Islet of Langerhans (tissue), 1 donor: ENCODE measurements around the gene TMEM222.

Source experiments
- FAIRE-seq: peaks from one replicate; lab custom pipeline; 2011; peaks lifted over from hg19 to GRCh38; lab: Jason Lieb, UNC

The TMEM222 gene

GRCh38 chr1:27359822-27360158 lies 37.8 kb downstream of the TMEM222 start:
- no peak for FAIRE-seq

GRCh38 chr1:27360159-27361043 lies 38.4 kb downstream of the TMEM222 start:
- no peak for FAIRE-seq

DNA sequence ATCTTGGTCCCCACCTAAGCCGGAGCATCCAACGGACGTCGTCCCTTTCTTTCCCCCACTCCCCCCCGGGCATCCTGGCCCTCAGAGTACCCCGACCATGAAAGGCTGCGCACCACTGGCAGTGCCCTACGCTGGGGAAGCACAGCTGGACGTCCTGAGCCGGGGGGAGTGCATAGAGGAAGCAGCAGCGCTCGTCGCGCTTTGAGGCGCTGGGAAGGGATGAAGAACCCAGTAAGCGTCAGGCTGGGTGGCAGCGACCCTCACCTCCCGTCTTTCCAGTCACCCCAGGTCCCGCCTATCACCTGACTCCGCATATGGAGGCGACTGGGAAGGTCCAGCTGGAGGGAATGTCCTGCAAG lies 39.1 kb downstream of the TMEM222 start:
- FAIRE-seq: no peak

DNA sequence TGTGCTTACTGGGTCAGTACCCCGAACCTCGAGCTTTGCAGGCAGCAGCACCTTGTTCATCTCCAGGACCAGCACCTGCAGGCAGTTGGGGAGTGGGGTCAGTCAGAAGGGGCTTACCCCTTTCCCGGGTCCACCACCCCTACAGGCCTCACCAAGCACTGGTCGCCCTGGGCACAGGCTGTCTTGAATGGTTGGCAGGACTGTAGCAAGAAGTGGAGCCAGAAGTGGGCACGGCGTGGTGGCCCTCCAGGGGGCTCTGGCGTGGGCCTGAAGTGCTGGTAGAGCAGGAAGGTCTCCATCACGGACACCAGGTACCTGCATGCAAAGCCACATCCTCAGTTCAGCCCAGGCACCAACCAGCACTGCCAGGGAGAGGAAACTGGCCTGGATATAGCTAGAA lies 39.6 kb downstream of the TMEM222 start:
- FAIRE-seq: no peak

GRCh38 chr1:27363766-27364695 lies 42.1 kb downstream of the TMEM222 start:
- FAIRE-seq: no peak

GRCh38 chr1:27364696-27365371 lies 42.9 kb downstream of the TMEM222 start:
- FAIRE-seq: no peak

DNA sequence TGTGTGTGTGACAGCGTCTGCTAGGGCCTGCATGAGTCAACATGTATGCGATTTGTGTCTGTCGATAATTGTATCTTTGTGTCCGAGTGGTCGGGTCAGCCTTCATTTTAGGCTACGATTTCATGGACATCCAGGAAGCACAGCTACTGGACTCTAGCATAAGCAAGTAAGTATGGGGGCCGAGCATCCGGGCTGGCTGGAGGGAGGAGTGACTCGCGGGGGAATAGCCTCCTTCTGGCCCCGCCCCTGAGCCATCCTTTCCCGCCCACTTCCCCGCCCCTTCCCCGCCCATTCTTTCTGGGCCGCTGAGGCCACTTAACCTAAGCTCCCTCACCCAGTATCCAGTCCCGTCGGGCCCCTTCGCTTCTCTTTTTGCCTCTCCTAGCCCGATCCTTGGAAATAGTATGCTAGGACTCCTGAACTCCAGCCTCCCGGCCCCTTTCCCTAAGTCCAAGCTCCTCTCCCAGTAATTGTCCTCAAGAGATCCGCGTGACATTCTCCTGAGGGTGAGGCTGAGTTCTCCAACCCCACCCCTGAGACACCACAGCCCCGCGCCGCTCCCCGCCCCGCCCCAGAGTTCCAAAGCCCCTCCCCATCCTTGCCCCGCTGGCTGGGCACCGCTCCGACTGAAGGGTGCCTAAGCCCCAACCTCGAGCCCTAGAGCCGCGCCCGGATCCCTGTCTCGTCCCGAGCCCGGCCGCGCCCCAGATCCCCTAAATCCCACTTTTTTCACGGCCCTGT lies 43.6 kb downstream of the TMEM222 start:
- no peak for FAIRE-seq

- no peak for FAIRE-seq
Measured at GRCh38 chr1:27366113-27366410, 44.1 kb downstream of the TMEM222 start.

DNA sequence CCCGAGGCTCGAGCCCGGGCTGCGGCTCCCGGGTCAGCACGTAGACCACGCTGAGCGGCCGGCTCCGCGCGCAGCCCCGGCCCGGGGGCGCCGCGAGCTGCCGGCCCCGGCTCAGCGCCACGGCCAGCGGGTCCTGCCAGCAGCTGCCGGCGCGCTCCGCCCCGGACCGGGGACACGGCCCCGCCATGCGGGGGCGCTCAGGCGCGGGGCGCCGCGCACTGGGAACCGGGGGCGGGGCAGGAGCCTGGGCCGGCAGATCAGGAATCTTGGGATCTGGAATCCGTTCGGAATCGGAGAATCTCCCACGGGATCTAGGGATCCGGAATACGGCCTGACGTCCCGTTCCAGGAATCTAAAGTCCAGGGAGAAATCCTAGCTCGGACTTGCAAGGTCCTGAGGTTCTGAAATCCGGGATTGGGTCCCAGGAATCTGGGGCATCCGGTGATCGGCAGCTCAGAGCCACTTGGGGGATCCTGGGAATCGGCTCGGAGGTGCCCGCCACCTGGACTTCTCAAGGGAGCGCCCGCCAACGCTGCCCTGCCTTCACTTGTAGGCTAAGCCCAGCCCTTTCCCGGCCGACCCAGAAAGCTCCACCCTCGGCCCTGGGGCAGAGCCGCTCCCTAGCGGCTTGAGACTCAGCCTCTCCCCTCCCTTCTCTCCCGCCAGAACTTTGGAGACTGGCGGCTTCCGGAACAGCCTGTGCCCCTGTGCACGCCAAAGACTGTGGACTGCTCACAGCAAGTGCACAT lies 44.6 kb downstream of the TMEM222 start, which contains the start of gene MAP3K6:
Gene MAP3K6, minus strand, starts transcription at position 551 of the 749 bp plus-strand sequence. Its CDS starts 364 bp downstream, at position 187.
- FAIRE-seq: no peak

DNA sequence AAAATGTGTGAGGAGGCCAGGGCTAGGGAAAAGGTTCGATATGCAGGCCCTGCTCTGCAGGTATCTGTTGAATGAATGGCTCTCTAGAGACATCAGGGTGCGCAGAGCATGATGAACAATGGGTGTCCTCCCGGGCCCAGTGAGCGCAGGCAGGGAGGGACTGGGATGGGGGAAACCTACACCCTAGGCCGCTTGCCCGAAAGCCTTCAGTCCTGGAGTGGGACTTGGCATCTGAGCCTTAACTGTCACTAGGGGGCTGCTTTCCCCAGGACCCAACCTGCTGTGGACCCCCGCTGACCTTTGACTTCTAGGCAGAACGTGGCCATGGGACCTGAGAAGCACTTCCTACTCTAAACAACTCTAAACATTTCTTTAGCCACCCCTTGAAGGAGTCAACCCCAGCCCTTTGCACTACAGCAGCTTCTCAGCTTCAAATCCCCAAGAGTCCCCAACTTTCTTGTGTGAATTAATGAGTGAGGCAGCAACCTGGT lies 45.2 kb downstream of the TMEM222 start:
- no peak for FAIRE-seq

DNA sequence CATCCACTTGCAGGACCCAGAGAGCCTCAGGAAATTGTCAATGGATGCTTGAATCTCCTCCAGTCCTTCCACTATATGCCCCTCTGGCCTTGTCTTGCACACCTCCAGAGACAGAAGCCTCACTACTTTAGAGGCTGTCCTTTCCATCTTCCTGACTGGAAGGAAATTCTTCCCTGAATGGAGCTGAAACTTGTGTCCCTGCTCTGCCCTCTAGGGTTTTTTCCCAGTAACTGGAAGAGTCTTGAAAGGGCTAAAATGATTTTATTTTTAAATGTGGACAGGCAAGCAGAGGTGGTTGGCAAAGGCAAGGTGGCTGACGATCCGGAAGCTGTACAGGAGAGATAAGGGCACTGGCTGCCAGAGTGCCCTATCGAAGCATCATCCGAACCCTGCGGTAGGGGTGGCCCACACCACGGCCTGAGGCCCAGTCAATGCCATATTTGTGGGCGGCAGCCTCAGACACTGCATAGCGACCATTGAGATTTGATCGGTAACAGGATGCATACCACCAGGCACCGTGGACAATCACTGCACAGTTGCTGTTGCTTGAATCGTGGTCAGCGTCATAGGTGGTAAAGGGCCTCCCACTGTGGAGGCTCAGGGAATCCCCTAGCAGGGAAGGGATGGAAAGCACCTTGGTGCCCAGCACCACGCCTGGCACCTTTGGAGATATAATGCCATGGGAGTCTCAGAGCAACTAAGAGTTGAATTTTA lies 47.1 kb downstream of the TMEM222 start:
- FAIRE-seq: no peak

- FAIRE-seq: no peak
Measured at GRCh38 chr1:27372022-27372807, 50.3 kb downstream of the TMEM222 start.

- FAIRE-seq: no peak
Measured at GRCh38 chr1:27372808-27373690, 51.1 kb downstream of the TMEM222 start.

DNA sequence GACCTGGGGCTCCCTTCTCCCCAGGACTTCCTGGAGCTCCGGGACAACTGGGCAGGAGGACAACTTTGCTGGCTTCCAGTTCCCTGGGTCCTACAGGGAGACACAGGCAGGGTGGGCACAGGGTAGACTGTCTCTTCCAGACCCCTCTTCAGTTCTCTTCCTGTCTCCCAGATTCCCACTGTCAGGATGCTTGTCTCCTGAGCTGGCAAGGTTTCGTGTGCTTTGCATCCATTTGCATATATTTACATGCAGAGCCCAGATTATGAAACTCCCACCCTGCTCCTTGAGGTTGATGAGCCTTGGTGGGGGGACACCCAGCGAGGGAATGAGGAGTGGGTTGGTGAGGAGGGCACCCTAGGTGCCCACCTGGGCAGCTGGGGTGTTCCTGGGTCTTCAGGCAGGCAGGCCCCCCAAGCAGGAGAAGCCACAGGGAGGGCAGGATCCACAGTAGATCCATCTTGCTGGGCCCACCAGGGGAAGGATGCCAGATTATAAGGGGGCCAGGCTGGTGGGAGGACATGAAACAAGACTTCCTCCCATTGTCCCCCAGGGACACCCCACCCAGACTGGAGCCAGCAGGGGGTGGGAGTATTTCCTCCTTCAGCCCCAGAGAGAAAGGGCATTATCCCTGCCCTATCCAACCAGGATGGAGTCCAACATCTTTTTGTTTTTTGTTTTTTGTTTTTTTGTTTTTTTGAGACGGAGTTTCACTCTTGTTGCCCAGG lies 52.6 kb downstream of the TMEM222 start, which contains the start of gene FCN3:
Gene FCN3, minus strand, starts transcription at position 463 of the 725 bp plus-strand sequence. Its CDS starts 6 bp downstream, at position 457.
- no peak for FAIRE-seq

DNA sequence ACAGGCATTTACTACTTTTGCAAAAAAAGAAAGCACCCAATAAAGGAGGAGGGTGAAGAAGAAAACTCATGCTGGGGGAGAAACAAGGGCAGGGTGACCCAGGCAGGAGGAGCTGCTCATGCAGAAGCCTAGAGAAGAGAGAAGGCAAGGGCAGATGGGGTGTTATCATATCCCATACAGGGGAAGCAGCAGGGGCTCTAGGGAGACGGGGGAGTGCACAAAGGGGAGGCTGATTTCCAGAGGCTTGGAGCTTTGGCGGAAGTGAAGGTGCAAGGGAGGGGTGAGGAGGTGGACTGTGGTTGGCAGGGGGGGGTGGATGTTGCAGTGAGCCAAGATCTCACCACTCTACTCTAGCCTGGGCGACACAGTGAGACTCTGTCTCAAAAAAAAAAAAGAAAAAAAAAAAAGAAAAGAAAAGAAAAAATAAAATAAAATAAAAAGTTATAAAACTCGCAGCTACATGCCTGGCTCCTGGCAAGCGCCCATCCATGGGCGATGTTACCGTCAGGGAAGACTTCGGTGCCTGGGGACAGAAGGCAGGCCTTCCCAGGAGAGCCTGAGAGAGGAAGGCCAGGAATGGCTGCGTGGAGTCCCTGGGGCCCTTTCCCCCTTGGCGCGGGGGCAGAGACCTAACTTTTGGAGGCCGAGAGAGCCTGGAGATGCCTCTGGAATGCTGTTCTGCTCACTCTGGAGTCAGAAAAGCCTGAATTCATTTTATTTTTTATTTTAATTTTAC lies 56.0 kb downstream of the TMEM222 start:
- no peak for FAIRE-seq

GRCh38 chr1:27379564-27380122 lies 57.7 kb downstream of the TMEM222 start:
- no peak for FAIRE-seq

DNA sequence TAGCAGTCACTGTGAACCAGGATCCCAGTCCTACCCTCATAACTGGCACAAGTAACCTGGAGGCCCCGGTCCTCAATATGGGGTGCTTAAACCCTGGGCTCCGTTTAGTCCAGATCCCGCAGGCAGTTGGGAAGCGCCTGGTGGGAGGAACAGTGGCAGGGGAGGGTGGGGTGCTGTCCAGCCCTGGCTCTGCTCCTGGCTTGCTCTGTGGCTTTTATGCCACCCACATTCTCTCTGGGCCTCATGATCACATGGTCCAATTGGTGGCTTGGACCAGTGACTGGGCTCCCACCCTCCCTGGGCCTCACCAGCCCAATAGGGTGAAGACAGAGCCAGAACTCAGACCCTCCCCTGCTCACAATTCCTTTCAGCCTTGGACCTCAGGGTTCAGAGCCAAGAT lies 58.3 kb downstream of the TMEM222 start:
- no peak for FAIRE-seq
